Brain microvascular endothelial cell (primary cell): ENCODE results near the gene BBX.

Experiments
- DNase-seq: peaks from one replicate; pipeline ENCODE4 v3.0.0-alpha.2; 2020
- H3K27ac ChIP-seq: fragments of 250-450 bp; sonication (Bioruptor Pico); 2 replicates; pipeline ENCODE4 v1.5.1; 2020; ENCODE audit warnings: mild to moderate bottlenecking, moderate library complexity
- H3K27me3 ChIP-seq: fragments of 250-450 bp; sonication (Bioruptor Pico); replicated peaks from 2 replicates; pipeline ENCODE4 v1.5.1; 2020; ENCODE audit warnings: mild to moderate bottlenecking
- H3K36me3 ChIP-seq: fragments of 250-450 bp; sonication (Bioruptor Pico); replicated peaks from 2 replicates; pipeline ENCODE4 v1.5.1; 2020; ENCODE audit warnings: mild to moderate bottlenecking
- H3K4me3 ChIP-seq: 2 replicates; pipeline ENCODE4 v1.5.1; 2011; ENCODE audit warnings: low read depth, mild to moderate bottlenecking, control low read depth, low read length, moderate library complexity
- in situ Hi-C: cut with HindIII; loops from 2 replicates; pipeline ENCODE4 v1.10.0; 2017; ENCODE audit warnings: low sequenced_read_pairs, low pct_ligation_motif_present
- TF ChIP-seq, protein P1 (sequence below): IDR thresholded peaks from 2 replicates; pipeline ENCODE4 v1.5.1; 2011; ENCODE audit warnings: low read depth, mild to moderate bottlenecking, moderate library complexity, low read length, control low read depth, inconsistent platforms; ENCODE audit errors: missing control alignments

Gene BBX

DNA sequence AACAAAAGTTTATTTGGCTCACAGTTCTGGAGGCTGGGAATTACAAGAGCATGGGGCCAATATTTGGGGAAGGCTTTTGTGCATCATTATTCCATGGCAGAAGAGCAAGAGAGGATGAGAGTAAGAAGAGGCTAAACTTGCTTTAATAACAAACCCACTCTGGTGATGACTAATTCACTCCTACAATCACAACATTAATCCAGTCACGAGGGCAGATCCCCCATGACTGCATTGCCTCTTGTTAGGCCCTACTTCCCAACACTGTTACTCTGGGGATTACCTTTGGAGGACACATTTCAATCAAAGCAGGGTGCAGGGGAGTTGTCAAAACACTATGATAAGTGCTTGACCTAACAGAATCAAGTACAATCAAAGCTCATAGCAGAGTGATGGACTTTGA lies 181.7 kb downstream of the BBX start:
- H3K27ac ChIP-seq, result no peak overlapping the region
- TF ChIP-seq, protein P1, sequence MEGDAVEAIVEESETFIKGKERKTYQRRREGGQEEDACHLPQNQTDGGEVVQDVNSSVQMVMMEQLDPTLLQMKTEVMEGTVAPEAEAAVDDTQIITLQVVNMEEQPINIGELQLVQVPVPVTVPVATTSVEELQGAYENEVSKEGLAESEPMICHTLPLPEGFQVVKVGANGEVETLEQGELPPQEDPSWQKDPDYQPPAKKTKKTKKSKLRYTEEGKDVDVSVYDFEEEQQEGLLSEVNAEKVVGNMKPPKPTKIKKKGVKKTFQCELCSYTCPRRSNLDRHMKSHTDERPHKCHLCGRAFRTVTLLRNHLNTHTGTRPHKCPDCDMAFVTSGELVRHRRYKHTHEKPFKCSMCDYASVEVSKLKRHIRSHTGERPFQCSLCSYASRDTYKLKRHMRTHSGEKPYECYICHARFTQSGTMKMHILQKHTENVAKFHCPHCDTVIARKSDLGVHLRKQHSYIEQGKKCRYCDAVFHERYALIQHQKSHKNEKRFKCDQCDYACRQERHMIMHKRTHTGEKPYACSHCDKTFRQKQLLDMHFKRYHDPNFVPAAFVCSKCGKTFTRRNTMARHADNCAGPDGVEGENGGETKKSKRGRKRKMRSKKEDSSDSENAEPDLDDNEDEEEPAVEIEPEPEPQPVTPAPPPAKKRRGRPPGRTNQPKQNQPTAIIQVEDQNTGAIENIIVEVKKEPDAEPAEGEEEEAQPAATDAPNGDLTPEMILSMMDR, result no peak
- DNase-seq, result peak; percentile 64
- H3K36me3 ChIP-seq, result no peaks in the 10 kb centered on the region
- no peak overlapping the region for H3K4me3 ChIP-seq
- in situ Hi-C loops, result no loop called here
- no peaks in the 10 kb centered on the region for H3K27me3 ChIP-seq

DNA sequence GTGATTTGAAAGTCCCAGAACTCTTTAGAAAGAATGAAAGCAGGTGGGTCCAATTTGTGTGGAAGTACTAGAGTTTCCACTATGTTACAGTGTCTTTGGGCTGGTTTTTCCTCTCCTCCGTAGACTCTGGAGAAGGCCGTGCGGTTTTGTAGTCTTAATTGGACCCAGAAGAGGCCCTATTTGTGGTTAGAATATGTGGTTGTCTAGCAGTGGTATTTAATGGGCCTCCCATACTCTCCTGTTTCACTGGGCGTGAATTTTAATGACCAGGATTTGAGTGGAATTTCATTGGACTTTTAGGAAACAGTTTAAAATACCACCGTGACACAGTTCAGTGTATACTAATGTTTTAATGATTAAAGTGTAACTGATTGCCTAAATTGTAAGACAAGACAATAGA lies 182.3 kb downstream of the BBX start:
- Histone ChIP-seq H3K27me3 (no peaks in the 10 kb centered on the region), H3K4me3 (no peak overlapping the region), H3K27ac (no peak overlapping the region), H3K36me3 (no peaks in the 10 kb centered on the region)
- no peak for DNase-seq
- in situ Hi-C loops, result no loop called here
- TF ChIP-seq, protein P1, result no peak

DNA sequence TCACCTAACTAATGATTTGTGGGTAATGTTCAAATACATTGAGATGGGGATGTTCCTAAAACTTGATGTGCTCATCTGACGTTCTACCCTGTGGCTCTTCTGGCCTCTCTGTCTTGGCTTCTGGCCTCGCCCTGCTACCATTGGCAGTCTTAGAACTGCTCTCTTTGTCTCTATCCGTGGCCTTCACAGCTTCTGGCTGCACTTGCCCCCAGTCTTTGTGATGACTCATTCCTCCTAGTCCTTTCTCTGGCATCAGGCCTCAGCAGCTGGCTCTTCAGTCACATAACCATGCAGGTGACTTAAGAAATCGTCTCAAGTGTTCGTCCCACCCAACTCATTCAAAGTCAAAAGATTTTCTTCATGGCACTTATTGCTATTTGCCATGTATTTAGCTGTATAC lies 188.1 kb downstream of the BBX start:
- no peak overlapping the region for H3K4me3 ChIP-seq
- no peaks in the 10 kb centered on the region for H3K27me3 ChIP-seq
- in situ Hi-C loops, result no loop called here
- H3K36me3 ChIP-seq, result no peaks in the 10 kb centered on the region
- peak; percentile 12 for DNase-seq
- no peak overlapping the region for H3K27ac ChIP-seq
- TF ChIP-seq, protein P1, result no peak

DNA sequence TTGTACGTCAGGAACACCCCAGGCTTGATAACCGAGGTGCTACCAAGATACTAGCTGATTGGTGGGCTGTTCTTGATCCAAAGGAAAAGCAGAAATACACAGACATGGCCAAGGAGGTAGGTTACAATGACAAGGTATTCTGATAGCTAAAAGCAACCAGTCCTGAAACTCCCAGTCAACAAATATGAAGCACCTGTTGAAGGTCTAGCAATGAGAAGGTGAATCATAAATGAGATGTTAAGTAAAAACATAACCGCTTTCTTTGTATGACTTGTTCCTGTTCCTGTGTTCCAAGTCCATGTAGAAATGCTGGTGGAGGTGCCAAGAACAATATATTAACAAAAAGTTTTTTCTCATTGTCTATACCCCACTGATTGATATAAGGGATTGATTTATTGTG lies 194.0 kb downstream of the BBX start:
- Histone ChIP-seq H3K27me3 (no peaks in the 10 kb centered on the region), H3K27ac (no peak overlapping the region), H3K4me3 (no peak overlapping the region), H3K36me3 (no peaks in the 10 kb centered on the region)
- TF ChIP-seq, protein P1, result no peak
- no peak for DNase-seq
- in situ Hi-C loops, result no loop called here

DNA sequence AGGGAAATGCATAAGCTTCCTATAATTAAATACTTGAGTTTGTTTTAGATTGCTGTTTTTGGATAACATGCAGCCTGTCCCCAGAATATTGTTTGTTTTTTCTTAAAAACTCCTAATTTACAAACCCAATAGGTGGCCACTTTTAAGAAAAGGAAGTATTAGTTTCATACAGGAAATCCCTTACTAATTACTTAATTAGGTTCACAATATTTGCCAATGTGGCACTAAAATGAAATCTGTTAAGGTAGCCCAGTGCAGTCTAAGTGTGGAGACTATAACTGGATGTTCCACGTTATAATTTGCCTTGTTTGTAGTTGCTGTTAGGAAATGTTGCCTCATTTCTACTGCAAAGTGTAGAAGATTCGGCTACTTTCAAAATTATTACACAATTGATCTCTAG lies 195.8 kb downstream of the BBX start:
- H3K27me3 ChIP-seq, result no peaks in the 10 kb centered on the region
- TF ChIP-seq, protein P1, result no peak
- H3K27ac ChIP-seq, result no peak overlapping the region
- in situ Hi-C loops, result no loop called here
- H3K36me3 ChIP-seq, result no peaks in the 10 kb centered on the region
- no peak overlapping the region for H3K4me3 ChIP-seq
- DNase-seq, result no peak

DNA sequence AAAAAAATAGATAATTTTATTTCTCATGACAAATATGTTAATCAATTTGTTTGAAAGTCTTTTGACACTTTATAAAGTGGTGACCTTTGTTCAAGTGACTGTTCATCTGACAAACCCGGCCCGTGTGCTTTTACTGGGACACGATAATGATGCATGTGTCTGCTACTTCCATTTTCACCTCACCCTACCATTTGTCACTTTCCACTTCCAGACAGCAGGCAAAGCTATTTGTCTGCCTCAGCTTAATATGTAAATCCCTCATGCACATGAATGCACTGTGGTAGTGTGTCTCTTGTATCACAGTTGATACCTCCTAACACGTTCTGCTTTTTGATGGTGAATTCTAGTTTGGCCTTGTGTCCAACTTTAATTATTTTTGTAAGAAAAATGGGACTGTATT lies 204.3 kb downstream of the BBX start:
- no peak for DNase-seq
- peaks cover 4% of the 10 kb centered on the region for H3K36me3 ChIP-seq
- no peaks in the 10 kb centered on the region for H3K27me3 ChIP-seq
- no peak overlapping the region for H3K4me3 ChIP-seq
- TF ChIP-seq, protein P1, result no peak
- no peak overlapping the region for H3K27ac ChIP-seq
- in situ Hi-C loops, result no loop called here
